Sigmoid colon (tissue), 4 donors: ENCODE data around the gene PSMB7.

Experiments
- CTCF ChIP-seq, 4 experiments: fragments of 450-650 bp in 3 of 4; fragments of 200-600 bp in 1 of 4; IDR thresholded peaks; one replicate each; pipeline ENCODE4 v1.5.1; 2016 to 2019; ENCODE audit warnings: antibody characterized with exemption in 4 of 4, mild to moderate bottlenecking in 3 of 4, moderate library complexity in 2 of 4
- EP300 ChIP-seq, 4 donors: sonication (generic); formaldehyde crosslinking; IDR thresholded peaks; one replicate each; pipeline ENCODE4 v1.6.1; 2017; ENCODE audit warnings: antibody characterized with exemption in 4 of 4
- POLR2A ChIP-seq, 2 donors: fragments of 450-650 bp; IDR thresholded peaks; one replicate each; pipeline ENCODE4 v1.6.1; 2016; ENCODE audit warnings: antibody characterized with exemption in 2 of 2, mild to moderate bottlenecking in 2 of 2, moderate library complexity in 2 of 2
- POLR2AphosphoS5 ChIP-seq, 4 donors: sonication (generic); formaldehyde crosslinking; IDR thresholded peaks; one replicate each; pipeline ENCODE4 v1.6.1; 2017; ENCODE audit warnings: antibody characterized with exemption in 4 of 4

GRCh38 chr9:124426361-124426760, 11.1 kb upstream of the PSMB7 start:
- no peak for TF ChIP-seq CTCF (IDR thresholded peaks at IDR 0.05)
- no peak for TF ChIP-seq EP300 (IDR thresholded peaks at IDR 0.05)
- no peak for TF ChIP-seq POLR2AphosphoS5 (IDR thresholded peaks at IDR 0.05)
- no peak for TF ChIP-seq POLR2A (IDR thresholded peaks at IDR 0.05)
